ENCODE results near the gene LDLRAD4.
"Not testable (repeated sequence)": the region's sequence is repeated elsewhere in the genome, so short reads cannot be mapped to it uniquely, and the experiment has no call there.

The LDLRAD4 gene

DNA sequence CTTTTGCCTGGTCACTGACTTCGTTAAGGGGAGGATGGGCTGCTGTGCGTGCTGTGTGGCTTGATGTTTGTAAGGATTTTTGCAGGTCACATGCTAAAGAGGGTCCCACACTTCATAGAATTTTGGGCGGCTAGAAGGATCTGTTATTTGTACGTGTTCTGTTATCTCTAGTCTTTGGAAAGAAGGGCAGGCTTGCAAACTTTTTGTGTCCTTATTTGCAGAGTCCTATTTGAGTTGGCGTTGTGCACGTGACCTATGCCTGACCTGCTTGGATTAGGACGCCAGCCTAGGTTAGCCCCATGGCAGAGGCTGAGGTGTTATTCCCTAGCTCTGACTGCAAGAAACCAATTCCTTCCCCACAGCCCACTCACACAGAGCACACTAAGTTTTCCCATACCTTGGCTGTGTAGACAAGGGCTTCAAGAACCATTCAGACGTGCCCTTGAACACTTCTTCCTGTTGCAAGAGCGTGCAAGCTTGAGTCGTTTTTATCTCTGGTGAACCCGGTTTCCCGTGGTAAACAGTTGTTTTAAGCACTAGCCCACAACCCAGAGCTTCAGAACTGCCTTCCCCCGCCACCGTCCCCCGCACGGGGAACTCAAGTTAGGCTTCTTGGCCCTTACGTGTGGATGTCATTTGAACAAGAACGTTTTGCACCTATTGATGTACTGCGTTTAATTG is 94.6 kb downstream of the LDLRAD4 start:
- DNase-seq = no peak

DNA sequence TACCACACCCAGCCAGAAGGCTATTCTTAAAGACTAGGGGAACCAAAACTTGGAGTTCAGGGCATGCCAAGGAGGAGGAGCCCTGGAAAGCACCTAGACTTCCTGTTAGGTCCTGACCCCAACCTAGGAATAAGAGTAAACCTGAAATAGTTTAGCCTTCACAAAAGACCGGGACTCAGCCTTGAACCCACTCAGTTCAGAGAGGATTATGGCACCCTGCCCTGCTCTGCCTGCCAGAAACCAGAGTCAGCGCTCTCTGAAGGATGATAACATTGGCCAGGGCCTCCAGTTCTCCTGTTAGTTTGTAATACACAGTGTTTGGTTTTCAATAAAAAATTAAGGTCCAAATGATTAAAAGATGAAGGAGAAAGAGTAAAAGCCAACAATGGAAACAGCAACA is 96.4 kb downstream of the LDLRAD4 start:
- DNase-seq = no peak

GRCh38 chr18:13316063-13316462 is 97.5 kb downstream of the LDLRAD4 start:
- no peak for DNase-seq

- no peak for DNase-seq
Measured at GRCh38 chr18:13317801-13318200, 99.2 kb downstream of the LDLRAD4 start.

DNA sequence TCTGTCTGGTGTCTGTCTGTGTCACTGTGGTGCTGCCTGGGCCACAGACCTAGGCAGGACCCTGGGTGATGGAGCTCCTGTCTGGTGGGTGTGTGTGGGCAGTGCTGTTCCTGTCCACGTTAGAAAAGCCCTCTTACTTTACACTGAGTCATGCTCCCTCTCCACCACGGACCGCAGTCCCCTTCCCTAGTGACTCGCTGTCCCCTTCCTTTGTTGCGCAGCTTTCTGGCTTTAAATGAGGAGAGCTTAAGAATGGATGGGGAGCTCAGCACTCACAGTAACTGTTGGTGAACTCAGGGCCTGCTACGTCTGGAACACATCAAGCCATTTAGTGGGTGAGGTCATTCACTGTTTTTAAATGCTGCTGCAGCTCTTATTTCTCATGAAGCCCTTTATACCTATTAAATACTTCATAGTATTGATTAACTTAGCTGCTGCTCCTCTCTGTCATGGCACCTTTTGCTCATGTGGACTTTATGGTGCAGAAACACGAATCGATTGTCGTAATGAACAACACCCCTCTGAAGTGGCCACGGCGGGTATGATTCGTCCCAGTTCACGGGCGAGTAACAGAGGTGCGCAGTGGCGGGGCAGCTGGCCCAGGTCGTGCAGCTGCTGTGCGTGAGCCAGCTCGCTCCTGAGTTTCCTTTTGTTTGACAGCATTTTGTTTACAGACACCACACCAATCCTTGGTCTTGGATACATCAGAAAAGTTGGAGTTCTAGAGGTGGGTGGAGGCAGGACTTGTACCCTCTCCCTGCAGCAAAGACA is 100.4 kb downstream of the LDLRAD4 start:
- DNase-seq = no peak

GRCh38 chr18:13319629-13320028 is 101.1 kb downstream of the LDLRAD4 start:
- DNase-seq = no peak

DNA sequence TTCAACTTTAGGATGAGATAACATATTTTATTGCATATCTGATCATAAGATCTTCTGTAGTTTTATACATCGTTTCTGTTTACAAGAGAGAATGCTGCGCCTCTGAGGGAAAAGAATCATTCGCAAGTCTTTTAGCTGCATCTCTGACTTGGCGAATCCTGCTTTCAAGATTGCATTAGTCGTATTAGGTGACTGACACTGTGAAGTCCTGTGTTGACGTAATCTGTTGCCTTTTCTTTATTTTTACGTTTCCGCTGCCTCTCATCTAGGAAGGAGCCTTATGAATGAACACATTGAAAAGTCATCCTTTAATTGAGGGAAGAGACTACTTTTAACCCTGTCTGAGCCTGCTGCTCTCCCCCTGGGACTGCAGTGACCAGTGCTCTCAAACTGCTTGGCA is 101.5 kb downstream of the LDLRAD4 start:
- DNase-seq = no peak

GRCh38 chr18:13320891-13321425 is 102.4 kb downstream of the LDLRAD4 start:
- DNase-seq = no peak

DNA sequence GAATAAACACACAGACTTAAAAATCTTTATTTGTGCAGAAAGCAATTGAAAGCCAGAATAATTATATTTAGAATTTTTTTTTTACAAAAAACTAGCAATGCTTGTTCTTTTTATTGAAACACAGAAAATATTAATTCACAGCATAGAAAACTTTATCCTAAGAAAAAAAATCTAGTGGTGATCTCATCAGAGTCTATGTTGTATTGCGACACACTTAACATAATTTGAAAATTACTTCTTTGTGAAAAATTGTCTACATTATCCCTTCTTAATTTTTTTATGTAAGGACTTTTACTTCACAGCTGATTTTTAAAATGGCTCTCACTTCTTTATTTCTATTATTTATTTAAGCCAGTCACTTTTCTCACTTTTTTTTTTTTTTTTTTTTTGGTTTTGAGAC is 103.4 kb downstream of the LDLRAD4 start:
- DNase-seq = no peak

- DNase-seq = no peak
Measured at GRCh38 chr18:13323186-13323585, 104.6 kb downstream of the LDLRAD4 start.

DNA sequence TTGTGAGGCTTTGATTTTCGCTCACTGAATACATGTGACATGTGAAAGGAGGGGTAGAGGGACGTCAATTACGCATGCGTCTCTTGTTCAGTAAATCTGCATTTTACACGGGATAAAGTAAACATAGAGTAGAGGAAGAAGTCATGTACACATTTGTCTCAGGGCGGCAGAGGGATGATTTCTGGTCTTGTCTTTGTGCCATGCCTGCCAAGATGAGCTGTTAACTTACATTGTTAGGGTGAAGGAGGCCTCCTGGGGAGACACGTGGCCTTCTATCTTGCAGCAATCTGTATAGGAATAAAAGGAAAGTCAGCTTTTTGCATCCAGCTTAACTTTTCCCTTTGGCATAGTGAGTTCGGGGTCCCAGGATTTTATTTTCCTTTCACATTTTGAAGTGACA is 106.3 kb downstream of the LDLRAD4 start:
- no peak for DNase-seq

DNA sequence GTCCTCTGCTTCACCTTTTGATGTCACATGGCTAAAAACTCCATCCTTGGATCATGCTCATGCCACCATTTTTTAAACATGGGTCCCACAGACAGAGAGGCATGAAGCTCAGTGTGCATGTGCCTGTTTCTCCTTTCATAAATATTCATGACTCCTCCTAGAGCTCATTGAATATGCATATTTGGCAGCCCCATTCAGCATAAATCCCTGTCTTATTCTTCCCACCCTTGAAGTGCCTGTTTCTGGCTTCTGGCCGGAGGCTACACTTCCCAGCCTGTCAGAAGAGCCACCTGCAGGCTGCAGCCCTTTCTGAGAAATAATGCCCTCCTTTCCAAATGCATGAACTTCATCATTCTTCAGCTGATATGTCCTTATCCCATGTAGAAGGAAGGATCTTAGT is 109.7 kb downstream of the LDLRAD4 start:
- no peak for DNase-seq

DNA sequence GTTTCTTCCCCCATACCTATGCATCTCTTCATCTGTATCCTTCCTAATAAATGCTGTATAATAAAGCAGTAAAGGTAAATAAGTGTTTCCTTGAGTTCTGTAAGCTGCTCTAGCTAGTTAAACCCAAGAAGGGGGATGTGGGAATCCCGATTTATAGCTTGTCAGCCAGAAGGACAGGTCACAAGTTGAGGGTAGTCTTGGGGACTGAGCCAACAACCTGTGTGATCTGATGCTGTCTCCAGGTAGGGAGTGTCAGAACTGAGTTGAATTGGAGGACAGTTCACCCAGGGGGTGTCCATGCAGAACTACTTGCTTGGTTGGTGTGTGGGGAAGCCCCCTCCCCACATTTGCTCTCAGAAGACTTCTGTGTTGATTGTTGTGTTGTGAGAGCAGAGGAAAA is 112.4 kb downstream of the LDLRAD4 start:
- no peak for DNase-seq

- no peak for DNase-seq
Measured at GRCh38 chr18:13331846-13332245, 113.3 kb downstream of the LDLRAD4 start.

DNA sequence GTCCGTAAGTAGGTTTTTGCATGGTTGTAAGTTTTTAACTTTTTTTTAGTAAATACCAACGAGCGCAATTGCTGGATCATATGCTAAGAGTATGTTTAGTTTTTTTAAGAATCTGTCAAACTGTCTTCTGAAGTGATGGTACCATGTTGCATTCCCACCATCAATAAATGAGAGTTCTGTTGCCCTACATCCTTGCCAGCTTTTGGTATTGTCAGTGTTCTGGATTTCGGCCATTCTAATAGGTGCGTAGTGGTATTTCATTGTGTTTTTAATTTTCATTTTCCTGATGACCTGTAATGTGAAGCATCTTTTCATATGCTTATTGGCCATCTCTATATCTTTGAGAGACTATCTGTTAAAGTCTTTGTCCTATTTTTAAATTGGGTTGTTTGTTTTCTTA is 114.3 kb downstream of the LDLRAD4 start:
- no peak for DNase-seq

- no peak for DNase-seq
Measured at GRCh38 chr18:13335903-13336302, 117.3 kb downstream of the LDLRAD4 start.

DNA sequence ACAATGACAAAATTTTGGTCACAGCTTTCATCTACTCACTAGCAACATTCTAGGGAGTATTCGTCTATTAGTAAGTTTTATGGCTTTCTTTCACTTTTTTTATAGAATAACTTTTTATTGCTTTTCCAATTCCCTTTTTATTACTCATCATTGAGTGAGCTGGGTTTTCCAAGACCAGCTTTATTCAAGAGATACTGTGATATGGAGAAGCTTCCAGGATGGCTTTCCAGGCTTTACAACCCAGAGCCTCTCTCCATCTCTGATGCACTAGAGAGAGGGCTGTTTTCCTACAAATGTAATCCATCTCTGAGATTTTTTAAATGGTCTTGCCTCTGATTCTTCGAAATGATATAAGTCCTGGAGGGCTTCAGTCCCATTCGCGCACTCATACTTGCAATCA is 118.3 kb downstream of the LDLRAD4 start:
- no peak for DNase-seq

- no peak for DNase-seq
Measured at GRCh38 chr18:13337369-13337768, 118.8 kb downstream of the LDLRAD4 start.

GRCh38 chr18:13338318-13338717 is 119.8 kb downstream of the LDLRAD4 start:
- no peak for DNase-seq

- no peak for DNase-seq
Measured at GRCh38 chr18:13339653-13340052, 121.1 kb downstream of the LDLRAD4 start.

GRCh38 chr18:13346449-13346848 is 127.9 kb downstream of the LDLRAD4 start:
- DNase-seq = not testable (repeated sequence)

- no peak for DNase-seq
Measured at GRCh38 chr18:13353084-13353823, 134.7 kb downstream of the LDLRAD4 start.

DNA sequence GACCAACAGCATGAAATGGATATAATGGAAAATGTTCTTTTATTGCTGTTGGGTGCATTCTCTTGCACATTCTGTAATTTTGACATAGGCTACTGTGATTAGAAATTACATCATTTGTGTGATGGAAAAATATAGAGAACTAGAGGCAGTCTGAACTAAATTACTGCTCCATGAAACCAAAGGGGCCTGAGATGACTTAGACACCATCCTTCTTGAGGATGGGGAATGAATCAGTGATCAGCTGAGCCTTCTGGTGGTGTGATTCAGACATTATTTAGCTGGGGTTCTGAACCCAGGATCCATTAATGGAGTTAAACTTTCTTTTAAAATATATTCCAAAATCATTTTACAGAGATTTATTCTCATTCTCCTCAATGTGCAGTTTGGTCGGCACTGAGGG is 135.8 kb downstream of the LDLRAD4 start:
- no peak for DNase-seq

DNA sequence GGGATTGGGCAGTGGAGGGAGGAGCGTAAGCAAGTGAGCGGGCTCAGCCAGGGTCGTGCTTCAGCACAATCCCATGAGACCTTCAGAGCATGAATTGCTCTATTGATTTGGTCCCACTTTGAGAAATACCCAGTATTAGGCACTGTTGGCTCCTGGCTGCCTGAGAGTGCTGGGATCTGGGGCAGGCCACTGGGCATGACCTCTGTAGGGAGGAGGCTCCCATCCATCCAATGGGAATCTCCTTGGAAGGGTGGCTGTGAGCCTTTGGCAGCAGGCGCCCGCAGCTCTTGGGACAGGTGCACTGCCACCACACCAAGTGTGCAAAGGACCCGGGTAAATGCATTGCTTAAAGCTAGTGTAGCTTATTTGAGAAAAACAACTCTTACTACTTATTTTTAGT is 137.5 kb downstream of the LDLRAD4 start:
- DNase-seq = no peak
